Activated T-helper 9 cell treated with anti-CD3 and anti-CD28 coated beads, Interleukin-2, amount 50 U/mL, for 16 hours (primary cell): Measurements from ENCODE around the gene FGD3.

Source experiments
- DNase-seq: peaks from one replicate; pipeline ENCODE4 v3.0.0-alpha.2; 2020; ENCODE audit warnings: low read depth

Gene FGD3

GRCh38 chr9:93031629-93032430 lies 84.5 kb downstream of the FGD3 start:
- no peak for DNase-seq

GRCh38 chr9:93032545-93032944 lies 85.2 kb downstream of the FGD3 start:
- DNase-seq = no peak

GRCh38 chr9:93033531-93033930 lies 86.2 kb downstream of the FGD3 start:
- no peak for DNase-seq

- no peak for DNase-seq
Measured at GRCh38 chr9:93035106-93035660, 87.9 kb downstream of the FGD3 start.

- DNase-seq = no peak
Measured at GRCh38 chr9:93035821-93036351, 88.6 kb downstream of the FGD3 start.

GRCh38 chr9:93036887-93037475 lies 89.7 kb downstream of the FGD3 start:
- no peak for DNase-seq

GRCh38 chr9:93037476-93037971 lies 90.2 kb downstream of the FGD3 start:
- no peak for DNase-seq

- no peak for DNase-seq
Measured at GRCh38 chr9:93038918-93039317, 91.6 kb downstream of the FGD3 start.

- no peak for DNase-seq
Measured at GRCh38 chr9:93039456-93039855, 92.1 kb downstream of the FGD3 start.

- no peak for DNase-seq
Measured at GRCh38 chr9:93039976-93040375, 92.7 kb downstream of the FGD3 start.

- no peak for DNase-seq
Measured at GRCh38 chr9:93040409-93040808, 93.1 kb downstream of the FGD3 start.

- no peak for DNase-seq
Measured at GRCh38 chr9:93041108-93041802, 93.9 kb downstream of the FGD3 start.

- no peak for DNase-seq
Measured at GRCh38 chr9:93043122-93043521, 95.8 kb downstream of the FGD3 start.

- no peak for DNase-seq
Measured at GRCh38 chr9:93045521-93045920, 98.2 kb downstream of the FGD3 start.

GRCh38 chr9:93048566-93049448 lies 101.5 kb downstream of the FGD3 start:
- no peak for DNase-seq

- no peak for DNase-seq
Measured at GRCh38 chr9:93049491-93049890, 102.2 kb downstream of the FGD3 start.

- no peak for DNase-seq
Measured at GRCh38 chr9:93050231-93050630, 102.9 kb downstream of the FGD3 start.

- DNase-seq = no peak
Measured at GRCh38 chr9:93051680-93052089, 104.4 kb downstream of the FGD3 start.

GRCh38 chr9:93052791-93053540 lies 105.6 kb downstream of the FGD3 start:
- no peak for DNase-seq

GRCh38 chr9:93053781-93054331 lies 106.5 kb downstream of the FGD3 start:
- DNase-seq = no peak
